SK-N-MC (cell line): Measurements from ENCODE around the gene KLHL33.

Experiments used
- DNase-seq: peaks from one replicate; pipeline ENCODE4 v3.0.0-alpha.2; 2011; ENCODE audit warnings: low read depth, low spot score
- H3K27ac ChIP-seq: fragments of 200-600 bp; sonication (generic); 2 replicates; pipeline ENCODE4 v1.5.1; 2016; ENCODE audit warnings: mixed run types
- H3K36me3 ChIP-seq: fragments of 200-600 bp; sonication (generic); 2 replicates; pipeline ENCODE4 v1.6.1; 2017; ENCODE audit warnings: antibody characterized with exemption, low read length, mixed read lengths; ENCODE audit not compliant: insufficient read depth
- H3K4me3 ChIP-seq: fragments of 200-600 bp; sonication (generic); 2 replicates; pipeline ENCODE4 v1.5.1; 2016
- H3K9ac ChIP-seq: fragments of 200-600 bp; sonication (generic); 2 replicates; pipeline ENCODE4 v1.8.0; 2017; ENCODE audit warnings: mixed run types, mixed read lengths; ENCODE audit not compliant: insufficient read length
- H3K9me3 ChIP-seq: fragments of 200-600 bp; sonication (generic); 2 replicates; pipeline ENCODE4 v1.6.1; 2017; ENCODE audit warnings: low read depth, mild to moderate bottlenecking, antibody characterized with exemption, low read length, moderate library complexity, mixed read lengths
- EZH2 ChIP-seq: fragments of 200-600 bp; sonication (generic); IDR thresholded peaks from one replicate; pipeline ENCODE4 v1.6.1; 2017; ENCODE audit warnings: antibody characterized with exemption
- FOXP2 ChIP-seq: optimal IDR thresholded peaks from 2 replicates; pipeline ENCODE3; 2011; ENCODE audit warnings: mild to moderate bottlenecking, moderate library complexity; ENCODE audit not compliant: insufficient read depth; ENCODE audit errors: extremely low read length, control extremely low read depth
- POLR2AphosphoS5 ChIP-seq: IDR thresholded peaks from 2 replicates; pipeline ENCODE4 v1.6.1; 2012; ENCODE audit warnings: mild to moderate bottlenecking, low read depth, low read length, borderline replicate concordance

The KLHL33 gene

DNA sequence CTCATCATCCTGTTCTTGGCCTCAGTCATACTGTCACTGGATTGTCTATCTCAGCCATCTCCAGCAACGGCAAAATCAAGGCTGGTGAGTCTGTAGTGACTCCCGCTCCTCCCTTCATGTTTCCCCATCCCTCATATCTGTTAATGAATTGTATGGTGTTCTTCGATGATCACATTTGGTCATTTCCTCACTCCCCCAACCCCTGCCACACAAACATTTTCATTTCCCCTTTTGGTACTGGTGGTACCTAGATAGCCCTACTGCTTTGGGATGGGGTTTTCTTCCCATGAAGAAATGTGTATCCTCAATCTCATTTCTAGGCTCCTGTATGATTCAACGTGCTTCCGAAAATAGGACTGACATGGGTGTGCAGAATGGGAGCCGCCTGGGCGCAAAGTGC, 2.7 kb upstream of the KLHL33 start:
- TF ChIP-seq POLR2AphosphoS5: no peak
- no peak for TF ChIP-seq EZH2
- TF ChIP-seq FOXP2: no peak
- no peak overlapping the region for H3K9ac ChIP-seq
- no peak overlapping the region for H3K27ac ChIP-seq
- no peak for DNase-seq
- no peak overlapping the region for H3K4me3 ChIP-seq
- no peaks in the 10 kb centered on the region for H3K36me3 ChIP-seq
- H3K9me3 ChIP-seq: no peaks in the 10 kb centered on the region

DNA sequence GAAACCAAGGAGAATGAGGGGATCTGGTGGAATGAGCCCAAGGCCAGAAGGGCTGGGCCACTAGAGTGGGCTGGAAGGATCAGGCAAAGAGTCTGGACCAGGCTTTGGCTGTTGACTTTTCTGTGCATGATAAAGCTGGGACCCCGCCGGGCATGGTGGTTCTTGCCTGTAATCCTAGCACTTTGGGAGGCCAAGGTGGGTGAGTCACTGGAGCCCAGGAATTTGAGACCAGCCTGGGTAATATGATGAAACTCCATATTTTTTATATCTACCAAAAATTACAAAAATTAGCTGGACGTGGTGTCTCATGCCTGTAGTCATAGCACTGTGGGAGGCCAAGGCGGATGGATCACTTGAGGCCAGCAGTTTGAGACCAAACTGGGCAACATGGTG, 393 bp upstream of the KLHL33 start:
- no peaks in the 10 kb centered on the region for H3K36me3 ChIP-seq
- no peaks in the 10 kb centered on the region for H3K9me3 ChIP-seq
- no peak overlapping the region for H3K27ac ChIP-seq
- H3K9ac ChIP-seq: no peak overlapping the region
- H3K4me3 ChIP-seq: no peak overlapping the region
- DNase-seq: no peak
- no peak for TF ChIP-seq POLR2AphosphoS5
- TF ChIP-seq EZH2: no peak
- no peak for TF ChIP-seq FOXP2

DNA sequence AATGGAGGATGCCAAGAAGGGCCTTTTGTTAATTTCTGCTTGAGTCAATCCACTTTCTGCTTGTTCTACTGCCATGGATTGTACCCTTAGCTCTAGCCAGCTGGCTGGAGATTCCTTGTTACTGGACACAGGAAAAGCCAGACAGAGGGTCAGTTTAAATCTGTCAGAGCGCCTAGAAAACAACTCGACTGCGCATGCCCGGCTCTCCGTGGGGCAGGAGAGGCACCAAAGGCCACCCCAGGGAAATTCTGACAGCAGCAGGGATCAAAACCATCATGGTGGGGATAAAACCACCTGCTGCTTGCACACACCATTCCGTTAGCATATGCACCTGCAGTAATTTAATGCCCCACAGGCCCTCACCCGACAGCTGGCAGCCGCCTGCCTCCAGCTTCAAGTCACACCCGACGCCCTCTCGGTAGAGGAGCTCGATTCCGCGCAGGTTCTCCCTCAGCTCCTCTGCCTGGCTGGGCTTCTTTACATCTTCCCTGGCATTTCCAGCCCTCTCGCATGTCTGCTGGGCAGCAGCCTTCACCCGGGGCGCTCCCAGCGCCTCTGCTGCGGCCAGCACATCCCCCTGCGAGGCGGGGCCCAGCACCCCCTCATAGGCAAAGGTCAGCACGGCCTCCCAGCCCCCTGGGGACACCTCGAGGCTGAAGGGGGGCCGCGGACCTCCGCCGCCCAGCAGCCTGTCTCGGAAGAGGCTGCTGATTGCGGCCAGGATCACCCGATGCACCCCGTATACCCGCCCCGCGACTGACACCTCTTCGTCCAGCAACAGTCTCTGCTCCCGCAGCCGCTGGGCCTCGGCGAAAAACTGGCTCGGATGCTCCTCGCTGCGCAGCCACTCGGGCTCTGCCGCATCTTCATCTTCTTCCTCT, 1.0 kb downstream of the KLHL33 start:
- no peak for DNase-seq
- Histone ChIP-seq H3K36me3 (no peaks in the 10 kb centered on the region), H3K9ac (no peak overlapping the region), H3K4me3 (no peak overlapping the region), H3K9me3 (no peaks in the 10 kb centered on the region), H3K27ac (no peak overlapping the region)
- TF ChIP-seq EZH2 (no peak), FOXP2 (no peak), POLR2AphosphoS5 (no peak)

DNA sequence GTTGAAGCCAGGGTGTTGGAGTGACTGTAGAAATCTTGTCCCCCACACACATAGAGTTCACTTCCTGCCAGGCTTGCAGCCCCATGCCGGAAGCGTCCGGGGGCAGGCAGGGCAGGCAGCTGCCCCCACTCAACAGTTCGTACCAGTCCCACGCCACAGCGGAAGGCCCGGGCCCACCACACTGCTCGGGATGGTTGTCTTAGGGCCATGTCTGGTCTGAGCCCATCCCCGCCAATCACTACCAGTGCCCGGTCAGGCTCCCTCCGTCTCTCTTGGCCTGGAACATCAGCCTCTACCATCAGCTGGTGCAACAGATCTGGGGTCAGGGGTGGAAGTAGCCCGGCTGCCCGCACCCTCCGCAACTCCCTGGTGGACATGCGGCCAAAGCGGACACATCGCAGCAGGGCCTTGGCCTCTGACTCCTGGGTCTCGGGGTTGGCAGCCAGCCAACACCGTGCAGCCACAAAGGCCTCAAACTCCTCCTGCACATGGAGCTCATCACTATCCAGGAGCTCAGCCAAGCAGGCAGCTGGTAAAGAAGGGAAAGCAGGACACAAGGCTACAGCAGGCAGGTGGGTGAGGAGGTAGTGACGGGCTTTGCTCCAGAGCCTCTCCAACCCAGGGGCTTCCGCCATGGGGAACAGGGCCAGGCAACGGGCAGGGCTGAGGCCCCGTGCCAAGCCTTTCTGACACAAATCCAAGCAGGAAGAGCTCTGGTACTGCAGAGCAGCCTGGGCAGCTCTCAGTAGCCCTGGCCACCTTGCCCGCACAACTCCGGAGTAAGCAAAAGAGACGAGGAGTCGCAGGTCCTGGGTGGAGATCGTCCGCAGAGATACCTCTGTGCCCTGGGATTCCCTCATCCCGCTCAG, 5.9 kb downstream of the KLHL33 start:
- Histone ChIP-seq H3K9ac (no peak overlapping the region), H3K36me3 (no peaks in the 10 kb centered on the region), H3K9me3 (no peaks in the 10 kb centered on the region), H3K27ac (no peak overlapping the region), H3K4me3 (no peak overlapping the region)
- TF ChIP-seq FOXP2 (no peak), EZH2 (no peak), POLR2AphosphoS5 (no peak)
- no peak for DNase-seq

DNA sequence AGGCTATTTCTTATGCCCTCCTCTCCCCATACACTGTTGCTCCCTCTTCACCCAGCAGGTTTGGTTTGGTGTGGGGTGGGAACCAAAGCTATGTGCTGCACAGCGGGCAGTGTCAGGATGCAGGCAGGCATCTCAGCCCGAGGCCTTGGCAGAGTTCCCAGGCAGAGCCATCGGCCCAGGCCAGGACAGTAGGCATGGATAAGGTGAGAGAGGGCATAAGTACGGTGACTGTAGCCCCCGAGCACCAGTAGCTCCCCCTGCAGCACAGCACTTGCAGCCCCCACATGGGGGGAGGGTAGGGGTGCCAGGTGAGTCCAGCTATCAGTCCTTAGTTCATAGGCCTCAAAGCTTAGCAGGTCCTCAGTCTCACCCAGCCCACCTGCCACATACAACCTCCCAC, 7.2 kb downstream of the KLHL33 start:
- Histone ChIP-seq H3K27ac (no peak overlapping the region), H3K36me3 (no peaks in the 10 kb centered on the region), H3K4me3 (no peak overlapping the region), H3K9ac (no peak overlapping the region), H3K9me3 (no peaks in the 10 kb centered on the region)
- no peak for TF ChIP-seq POLR2AphosphoS5
- DNase-seq: no peak

DNA sequence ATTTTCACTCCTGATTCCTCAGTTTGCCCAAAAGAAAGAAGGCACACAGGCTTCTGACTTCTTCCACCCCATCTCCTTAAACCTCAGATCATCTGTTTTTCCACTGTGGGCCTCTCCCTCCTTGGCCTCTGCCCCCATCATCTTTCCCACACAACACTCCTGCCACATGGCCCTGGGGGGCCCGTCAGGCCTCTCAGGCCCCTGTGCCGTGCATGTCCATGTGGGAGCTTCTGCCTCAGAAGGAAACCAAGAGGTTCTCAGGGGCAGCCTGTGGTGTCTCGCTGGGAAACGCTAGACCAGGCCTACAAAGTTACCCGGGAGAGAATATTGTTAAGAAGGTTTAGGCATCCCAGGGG, 8.0 kb downstream of the KLHL33 start:
- TF ChIP-seq FOXP2 (no peak), EZH2 (no peak), POLR2AphosphoS5 (no peak)
- Histone ChIP-seq H3K9ac (no peak overlapping the region), H3K9me3 (no peaks in the 10 kb centered on the region), H3K27ac (no peak overlapping the region), H3K4me3 (no peak overlapping the region), H3K36me3 (no peaks in the 10 kb centered on the region)
- no peak for DNase-seq

- no peak overlapping the region for H3K4me3 ChIP-seq
- no peaks in the 10 kb centered on the region for H3K36me3 ChIP-seq
- H3K9ac ChIP-seq: no peak overlapping the region
- H3K27ac ChIP-seq: no peak overlapping the region
- H3K9me3 ChIP-seq: no peaks in the 10 kb centered on the region
- TF ChIP-seq FOXP2: no peak
- no peak for TF ChIP-seq POLR2AphosphoS5
- TF ChIP-seq EZH2: no peak
- DNase-seq: no peak
Measured at GRCh38 chr14:20427231-20428009, 8.5 kb downstream of the KLHL33 start.

DNA sequence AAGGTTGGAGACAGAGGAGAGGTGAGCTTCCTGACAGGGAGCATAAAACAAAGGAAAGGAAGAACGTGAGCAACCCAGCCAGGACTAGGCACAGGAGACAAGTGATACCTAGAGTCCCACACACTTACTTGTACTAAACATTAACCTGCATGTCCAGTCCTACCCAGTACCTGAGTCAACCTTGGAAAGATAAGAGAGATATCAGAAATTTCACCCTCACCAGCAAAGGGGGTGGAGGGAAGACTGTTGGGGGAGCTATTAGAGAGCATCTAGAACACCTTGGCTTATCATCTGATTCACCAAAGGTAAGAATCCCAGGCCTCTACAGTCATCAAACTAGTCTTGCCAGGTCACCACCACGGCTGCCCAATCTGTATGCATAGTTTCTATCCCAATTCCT, 11.1 kb downstream of the KLHL33 start:
- no peak for DNase-seq
- Histone ChIP-seq H3K36me3 (no peaks in the 10 kb centered on the region), H3K4me3 (no peak overlapping the region), H3K9ac (no peak overlapping the region), H3K9me3 (no peaks in the 10 kb centered on the region), H3K27ac (no peak overlapping the region)
- TF ChIP-seq POLR2AphosphoS5: no peak
- TF ChIP-seq FOXP2: no peak
- TF ChIP-seq EZH2: no peak
